Measurements from ENCODE around the gene TRIP12. TPM values are rescaled to one million over a fixed set of nuclear protein-coding genes. Genes with fewer than 3 reads are reported as not detected.
"Not testable (repeated sequence)": the region's sequence is repeated elsewhere in the genome, so short reads cannot be mapped to it uniquely, and the experiment has no call there.

The TRIP12 gene
- polyA plus RNA-seq, 10 donors = 137 to 246 (median 174) TPM

DNA sequence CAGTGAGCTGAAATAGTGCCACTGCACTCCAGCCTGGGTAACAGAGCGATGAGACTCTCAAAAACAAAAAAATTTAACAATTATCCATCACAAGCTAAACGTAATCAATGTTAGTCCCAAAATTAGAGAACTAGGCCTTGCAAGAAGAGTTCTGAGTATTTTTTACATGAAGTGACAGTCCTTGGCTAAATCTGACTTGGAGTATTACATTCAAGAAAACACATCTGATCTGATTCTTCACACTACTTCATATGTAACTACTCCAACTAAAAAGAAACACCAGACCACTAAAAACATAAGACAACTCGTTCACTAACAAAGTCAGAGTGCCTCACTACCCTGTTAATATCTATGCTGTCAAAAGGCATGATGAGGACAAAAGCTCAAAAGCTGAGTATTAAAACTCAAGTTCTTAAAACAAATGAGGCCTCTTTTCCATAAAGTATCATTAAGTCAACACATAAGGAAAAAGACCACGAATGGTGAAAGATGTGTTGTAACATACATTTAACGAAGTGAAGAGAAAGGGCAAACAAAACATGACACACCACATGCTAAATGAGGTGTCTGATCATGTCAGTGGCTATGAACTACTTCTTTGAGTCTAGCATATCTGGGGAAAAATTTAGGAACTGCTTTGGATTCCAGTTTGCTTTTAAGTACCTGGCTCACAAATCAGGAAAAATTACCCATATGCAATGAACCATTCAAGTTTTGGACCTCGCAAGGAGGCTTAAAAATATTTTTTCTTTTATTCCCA is 42.4 kb downstream of the TRIP12 start:
- DNase-seq = no peak

DNA sequence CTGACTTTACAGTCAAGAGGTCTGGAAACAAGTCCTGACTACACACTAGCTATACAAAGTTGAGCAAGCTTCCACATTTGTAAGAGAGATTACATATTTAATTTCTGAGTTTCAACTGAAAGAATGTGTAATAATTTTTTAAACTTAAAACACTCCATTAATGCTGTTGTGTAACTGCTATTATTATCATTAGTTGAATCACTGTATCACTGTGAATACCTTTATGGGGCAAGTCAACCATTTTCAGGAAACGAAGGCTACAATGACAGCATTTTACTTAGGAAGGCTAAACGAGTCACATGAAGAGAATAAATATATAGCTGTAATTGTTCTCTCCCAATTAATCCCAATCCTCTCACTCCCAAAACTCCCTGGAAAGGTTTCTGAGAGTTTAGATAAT is 46.3 kb downstream of the TRIP12 start:
- no peak for DNase-seq

GRCh38 chr2:229874647-229875046 is 47.2 kb downstream of the TRIP12 start:
- no peak for DNase-seq

DNA sequence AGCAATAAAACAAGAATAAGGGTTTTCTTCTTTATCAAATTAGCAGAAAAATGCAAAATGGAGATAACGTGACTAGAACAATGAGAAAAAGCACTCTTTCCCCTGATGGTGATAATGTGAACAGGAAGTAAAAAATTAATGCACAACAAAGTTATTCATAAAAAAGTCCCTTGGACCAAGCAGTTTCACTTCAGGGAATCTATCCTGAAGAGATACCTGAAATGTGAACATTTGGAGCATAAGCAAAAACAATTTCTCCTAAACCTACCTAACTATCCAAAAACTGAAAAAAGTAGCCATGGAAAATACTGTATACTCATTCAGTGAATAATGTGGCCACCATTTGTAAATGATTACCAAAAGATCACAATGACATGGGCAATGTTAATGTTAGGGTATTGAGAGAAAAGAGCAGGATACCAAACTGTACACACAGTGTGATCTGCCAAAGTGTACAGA is 48.7 kb downstream of the TRIP12 start:
- DNase-seq = no peak

- DNase-seq = no peak
These were observed 50.7 kb downstream of the TRIP12 start for GRCh38 chr2:229870903-229871656.

DNA sequence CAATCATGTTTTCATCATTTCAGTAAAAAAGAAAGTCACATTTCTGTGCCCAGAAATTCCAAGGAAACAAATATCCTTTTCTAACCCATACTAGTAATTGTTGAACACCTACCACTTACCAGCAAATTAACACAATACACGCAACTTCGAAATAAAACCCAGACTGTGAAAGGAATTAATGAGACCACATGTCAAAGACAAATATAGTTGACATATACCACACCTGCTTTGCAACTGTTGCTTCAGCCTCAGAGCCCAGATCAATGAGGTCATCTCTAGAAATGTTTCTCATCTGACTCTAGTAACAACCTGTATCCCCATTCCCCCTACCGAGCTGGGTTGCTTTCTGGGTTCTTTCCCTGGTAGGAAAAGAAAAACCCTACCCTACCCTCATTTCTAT is 52.6 kb downstream of the TRIP12 start:
- peak in 2 of 3 donors; percentile 10 to 26 for DNase-seq

GRCh38 chr2:229868794-229869193 is 53.0 kb downstream of the TRIP12 start:
- DNase-seq = no peak

- no peak for DNase-seq
These were observed 56.8 kb downstream of the TRIP12 start for GRCh38 chr2:229865033-229865432.

- no peak for DNase-seq
These were observed 60.4 kb downstream of the TRIP12 start for GRCh38 chr2:229861431-229861830.

GRCh38 chr2:229860334-229860733 is 61.5 kb downstream of the TRIP12 start:
- no peak for DNase-seq

DNA sequence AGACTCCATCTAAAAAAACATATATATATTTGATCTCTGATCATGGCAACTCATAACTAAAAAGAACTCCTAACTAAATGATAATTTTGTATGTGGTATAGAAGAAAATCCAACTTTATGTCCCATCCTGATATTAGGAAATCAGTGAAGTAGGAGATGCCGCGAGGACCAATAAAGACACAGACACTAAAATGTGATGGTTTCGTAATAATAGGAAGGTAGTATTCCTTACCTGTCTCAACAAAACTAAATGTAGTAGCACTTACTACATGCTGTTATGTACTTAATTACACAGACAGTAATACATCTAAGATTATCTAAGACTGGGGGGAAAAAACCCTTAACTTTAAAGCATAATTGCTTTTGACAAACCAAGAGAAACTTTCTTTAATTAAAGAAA is 63.5 kb downstream of the TRIP12 start:
- no peak for DNase-seq

- DNase-seq = no peak
These were observed 64.2 kb downstream of the TRIP12 start for GRCh38 chr2:229857634-229858033.

- peak in 1 of 3 donors; percentile 4 for DNase-seq
These were observed 65.4 kb downstream of the TRIP12 start for GRCh38 chr2:229856413-229856812.

- DNase-seq = no peak
These were observed 66.7 kb downstream of the TRIP12 start for GRCh38 chr2:229855116-229855515.

- peak; percentile 11 to 22 (median 13) for DNase-seq
These were observed 69.2 kb downstream of the TRIP12 start for GRCh38 chr2:229852565-229852964.

- no peak for DNase-seq
These were observed 69.9 kb downstream of the TRIP12 start for GRCh38 chr2:229851870-229852269.

DNA sequence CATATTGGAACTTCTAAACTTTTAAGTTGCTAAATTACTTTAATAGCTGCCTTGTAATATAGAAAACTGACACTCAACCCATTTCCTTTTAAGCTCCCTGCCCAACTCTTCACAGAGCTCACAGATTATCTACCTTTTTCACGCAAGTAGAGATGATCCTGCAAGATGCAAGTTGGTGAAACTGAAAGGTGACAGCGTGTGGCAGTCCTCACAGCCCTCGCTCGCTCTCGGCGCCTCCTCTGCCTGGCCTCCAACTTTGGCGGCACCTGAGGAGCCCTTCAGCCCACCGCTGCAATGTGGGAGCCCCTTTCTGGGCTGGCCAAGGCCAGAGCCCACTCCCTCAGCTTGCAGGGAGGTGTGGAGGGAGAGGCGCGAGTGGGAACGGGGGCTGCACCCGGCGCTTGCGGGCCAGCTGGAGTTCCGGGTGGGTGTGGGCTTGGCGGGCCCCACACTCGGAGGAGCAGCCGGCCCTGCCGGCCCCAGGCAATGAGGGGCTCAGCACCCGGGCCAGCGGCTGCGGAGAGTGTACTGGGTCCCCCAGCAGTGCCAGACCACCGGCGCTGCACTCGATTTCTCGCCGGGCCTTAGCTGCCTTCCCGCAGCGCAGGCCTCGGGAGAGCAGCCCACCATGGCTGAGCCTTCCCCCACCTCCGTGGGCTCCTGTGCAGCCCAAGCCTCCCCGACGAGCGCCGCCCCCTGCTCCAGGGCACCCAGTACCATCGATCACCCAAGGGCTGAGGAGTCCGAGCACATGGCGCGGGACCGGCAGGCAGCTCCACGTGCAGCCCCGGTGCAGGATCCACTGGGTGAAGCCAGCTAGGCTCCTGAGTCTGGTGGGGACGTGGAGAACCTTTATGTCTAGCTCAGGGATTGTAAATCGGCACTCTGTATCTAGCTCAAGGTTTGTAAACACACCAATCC is 71.2 kb downstream of the TRIP12 start:
- DNase-seq = not testable (repeated sequence)

- DNase-seq = no peak
These were observed 72.7 kb downstream of the TRIP12 start for GRCh38 chr2:229849073-229849472.

- DNase-seq = no peak
These were observed 78.2 kb downstream of the TRIP12 start for GRCh38 chr2:229843613-229844012.

DNA sequence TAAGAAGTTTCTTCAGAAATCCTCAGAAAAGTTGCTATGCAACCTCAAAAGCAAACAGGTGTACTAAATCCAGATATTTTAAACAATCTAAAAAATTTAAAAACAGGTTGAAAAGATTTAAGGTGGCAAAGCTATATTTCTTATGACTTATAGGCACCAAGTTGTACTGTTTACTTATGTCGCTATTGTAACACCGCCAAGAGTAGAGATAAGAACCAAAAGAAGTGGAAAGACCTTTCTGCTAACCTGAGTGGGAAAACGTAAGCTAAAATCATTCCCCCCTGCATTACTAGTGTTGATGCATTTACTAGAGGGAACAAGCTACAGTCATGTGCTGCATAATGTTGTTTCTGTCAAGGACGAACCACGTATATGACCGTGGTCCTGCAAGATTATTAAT is 83.1 kb downstream of the TRIP12 start:
- no peak for DNase-seq

- no peak for DNase-seq
These were observed 85.0 kb downstream of the TRIP12 start for GRCh38 chr2:229836847-229837246.
